ENCODE measurements around the gene QSOX2.

DNA sequence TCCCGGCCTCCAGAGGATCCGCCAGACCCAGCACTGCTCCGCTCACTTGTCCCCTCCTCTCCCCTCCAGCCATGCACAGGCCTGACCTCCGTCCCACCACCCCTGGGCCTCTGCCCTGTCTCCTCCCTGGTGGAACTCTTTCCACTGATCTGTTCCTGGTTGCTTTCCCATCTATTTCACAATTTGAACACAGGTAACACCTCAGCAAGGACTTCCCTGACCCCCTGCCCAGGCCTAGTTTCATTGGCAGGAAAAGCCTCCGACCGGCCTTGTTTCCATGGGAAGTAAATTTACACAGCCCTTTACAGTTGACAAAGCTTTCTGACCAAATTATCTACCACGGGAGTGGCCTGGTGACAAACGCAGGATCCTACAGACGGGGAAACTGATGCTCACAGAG lies 14.8 kb downstream of the QSOX2 start:
- TF ChIP-seq, protein P1, sequence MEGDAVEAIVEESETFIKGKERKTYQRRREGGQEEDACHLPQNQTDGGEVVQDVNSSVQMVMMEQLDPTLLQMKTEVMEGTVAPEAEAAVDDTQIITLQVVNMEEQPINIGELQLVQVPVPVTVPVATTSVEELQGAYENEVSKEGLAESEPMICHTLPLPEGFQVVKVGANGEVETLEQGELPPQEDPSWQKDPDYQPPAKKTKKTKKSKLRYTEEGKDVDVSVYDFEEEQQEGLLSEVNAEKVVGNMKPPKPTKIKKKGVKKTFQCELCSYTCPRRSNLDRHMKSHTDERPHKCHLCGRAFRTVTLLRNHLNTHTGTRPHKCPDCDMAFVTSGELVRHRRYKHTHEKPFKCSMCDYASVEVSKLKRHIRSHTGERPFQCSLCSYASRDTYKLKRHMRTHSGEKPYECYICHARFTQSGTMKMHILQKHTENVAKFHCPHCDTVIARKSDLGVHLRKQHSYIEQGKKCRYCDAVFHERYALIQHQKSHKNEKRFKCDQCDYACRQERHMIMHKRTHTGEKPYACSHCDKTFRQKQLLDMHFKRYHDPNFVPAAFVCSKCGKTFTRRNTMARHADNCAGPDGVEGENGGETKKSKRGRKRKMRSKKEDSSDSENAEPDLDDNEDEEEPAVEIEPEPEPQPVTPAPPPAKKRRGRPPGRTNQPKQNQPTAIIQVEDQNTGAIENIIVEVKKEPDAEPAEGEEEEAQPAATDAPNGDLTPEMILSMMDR (conservative IDR thresholded peaks at IDR 0.05; ENCODE audit: low read length) = no peak
- TF ChIP-seq EZH2phosphoT487 (IDR thresholded peaks at IDR 0.05; ENCODE audit: borderline replicate concordance, low read depth, low read length) = no peak
